Common myeloid progenitor, CD34-positive (primary cell): ENCODE measurements around the gene VAPB.

Source experiments
- CTCF ChIA-PET: fragments of 350-600 bp; sonication (Branson Sonifier 250); formaldehyde crosslinking; loops from one replicate; lab custom pipeline; 2021; ENCODE audit warnings: antibody characterized with exemption; lab: Charles Lee
- POLR2A ChIA-PET: fragments of 350-600 bp; sonication (Branson Sonifier 250); formaldehyde crosslinking; loops from one replicate; lab custom pipeline; 2021; ENCODE audit warnings: antibody characterized with exemption; lab: Charles Lee
- DNase-seq, 3 donors: peaks; one replicate each; pipeline versions ENCODE4 v3.0.0 to v3.0.0-alpha.2; 2013
- H3K27ac ChIP-seq, 2 experiments: 1 replicate in 1 of 2; 2 replicates in 1 of 2; pipeline ENCODE4 v1.7.0; 2013; ENCODE audit warnings: inconsistent platforms in 2 of 2, low read length in 2 of 2, mild to moderate bottlenecking in 2 of 2, low read depth in 1 of 2, moderate library complexity in 1 of 2; ENCODE audit not compliant: severe bottlenecking in 2 of 2, insufficient read depth in 1 of 2, poor library complexity in 1 of 2
- H3K27me3 ChIP-seq, 5 experiments: replicated peaks in 2 of 5; 1 replicate in 3 of 5; 2 replicates in 2 of 5; pipeline versions ENCODE4 v1.6.1 to v1.7.0; 2013; ENCODE audit warnings: low read length in 4 of 5, mild to moderate bottlenecking in 2 of 5, moderate library complexity in 2 of 5, inconsistent platforms in 1 of 5; ENCODE audit not compliant: insufficient read depth in 5 of 5, control insufficient read depth in 4 of 5
- H3K36me3 ChIP-seq, 4 experiments: 1 replicate in 2 of 4; 2 replicates in 2 of 4; pipeline versions ENCODE4 v1.6.1 to v1.7.0; 2013; ENCODE audit warnings: low read length in 3 of 4, control low read depth in 1 of 4, mild to moderate bottlenecking in 1 of 4; ENCODE audit not compliant: control insufficient read depth in 4 of 4, insufficient read depth in 4 of 4
- H3K4me1 ChIP-seq, 4 experiments: 1 replicate in 3 of 4; 2 replicates in 1 of 4; pipeline versions ENCODE4 v1.6.1 to v1.7.1; 2013; ENCODE audit warnings: low read length in 3 of 4, mild to moderate bottlenecking in 3 of 4, control low read depth in 1 of 4, inconsistent platforms in 1 of 4, moderate library complexity in 1 of 4; ENCODE audit not compliant: control insufficient read depth in 4 of 4, insufficient read depth in 4 of 4; ENCODE audit errors: control extremely low read depth in 1 of 4
- H3K4me3 ChIP-seq, 7 experiments: 1 replicate in 4 of 7; 2 replicates in 3 of 7; pipeline versions ENCODE4 v1.5.1 to v1.7.0; 2013; ENCODE audit warnings: mild to moderate bottlenecking in 7 of 7, low read length in 6 of 7, moderate library complexity in 6 of 7, inconsistent platforms in 2 of 7, low read depth in 2 of 7, control low read depth in 1 of 7; ENCODE audit not compliant: insufficient read depth in 4 of 7, control insufficient read depth in 1 of 7; ENCODE audit errors: extremely low read depth in 1 of 7
- H3K9me3 ChIP-seq, 5 experiments: 1 replicate in 4 of 5; 2 replicates in 1 of 5; pipeline versions ENCODE4 v1.6.1 to v1.7.1; 2013; ENCODE audit warnings: low read length in 4 of 5, mild to moderate bottlenecking in 2 of 5, inconsistent platforms in 1 of 5, low read depth in 1 of 5, moderate library complexity in 1 of 5; ENCODE audit not compliant: control insufficient read depth in 4 of 5, insufficient read depth in 2 of 5; ENCODE audit errors: control extremely low read depth in 1 of 5
- WGBS: methylation state at CpG from one replicate; pipeline ENCODE4 v1.1.5; 2013; ENCODE audit not compliant: insufficient coverage; 5-methylcytosine and 5-hydroxymethylcytosine counted together

VAPB gene

DNA sequence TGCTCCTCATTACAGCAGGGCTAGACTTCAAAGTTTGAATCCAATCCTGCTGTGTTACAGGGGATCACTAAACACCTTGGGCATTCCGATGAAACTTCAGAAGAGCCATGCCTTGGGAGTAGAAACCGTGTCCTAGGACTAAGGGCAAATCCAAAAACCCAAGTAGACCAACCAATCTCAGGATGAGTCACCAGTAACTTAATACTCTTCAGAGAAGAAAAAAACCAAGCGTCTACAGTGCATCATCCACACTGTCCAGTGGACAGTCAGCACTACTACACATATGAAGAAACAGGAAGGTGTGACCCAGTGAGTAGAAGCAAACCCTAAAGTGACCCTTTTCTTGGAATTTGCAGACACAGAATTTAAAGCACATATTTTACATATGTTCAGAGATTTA is 39.5 kb upstream of the VAPB start:
- H3K27ac ChIP-seq = no peak overlapping the region
- ChIA-PET POLR2A (no interaction called here), CTCF (interaction anchor here (1.0 kb wide), 1 partner anchor 36 kb away, joined by 3 read pairs; no protein-coding TSS in a partner anchor)
- H3K4me1 ChIP-seq = no peaks in the 10 kb centered on the region
- H3K36me3 ChIP-seq = peaks cover 7 to 42% (median 22%) of the 10 kb centered on the region in 4 experiments
- DNase-seq = no peak
- 100% methylated on average over 2 of the region's 3 CpGs for WGBS
- H3K4me3 ChIP-seq = no peak overlapping the region
- H3K9me3 ChIP-seq = no peaks in the 10 kb centered on the region
- no peaks in the 10 kb centered on the region for H3K27me3 ChIP-seq

DNA sequence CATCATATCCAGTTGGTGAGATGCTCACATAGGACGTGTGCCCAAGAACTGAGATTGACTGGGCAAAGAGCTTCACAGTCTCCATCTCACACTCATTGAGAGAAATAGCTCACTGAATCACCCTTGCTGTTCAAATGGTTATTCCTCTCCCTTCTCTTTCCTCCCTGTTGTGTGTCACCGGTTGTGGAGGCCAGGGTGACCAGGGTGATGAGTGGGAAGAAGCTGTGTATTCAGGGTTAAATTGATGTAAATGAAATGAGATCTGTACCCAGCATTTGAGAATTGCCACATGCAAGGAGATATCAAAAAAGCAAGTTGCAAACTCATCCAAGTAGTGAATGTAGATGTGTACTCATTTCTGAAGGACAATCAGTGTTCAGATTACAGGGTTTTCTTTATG is 36.6 kb upstream of the VAPB start:
- H3K27ac ChIP-seq = no peak overlapping the region
- WGBS = 100% methylated on average over 1 of the region's 2 CpGs
- no peaks in the 10 kb centered on the region for H3K27me3 ChIP-seq
- peaks cover 2 to 34% (median 21%) of the 10 kb centered on the region in 4 experiments for H3K36me3 ChIP-seq
- DNase-seq = no peak
- CTCF ChIA-PET = interaction anchor here (0.9 to 1.4 kb wide), 2 partner anchors 11 to 20 kb away, joined by 3 read pairs; no protein-coding TSS in a partner anchor
- POLR2A ChIA-PET = no interaction called here
- no peak overlapping the region for H3K4me3 ChIP-seq
- no peaks in the 10 kb centered on the region for H3K9me3 ChIP-seq
- H3K4me1 ChIP-seq = no peaks in the 10 kb centered on the region

GRCh38 chr20:58359441-58359840 is 29.6 kb upstream of the VAPB start:
- ChIA-PET CTCF (no interaction called here), POLR2A (no interaction called here)
- Histone ChIP-seq H3K36me3 (peaks cover 15 to 47% (median 29%) of the 10 kb centered on the region in 4 experiments), H3K4me3 (no peak overlapping the region), H3K4me1 (no peaks in the 10 kb centered on the region), H3K27ac (no peak overlapping the region), H3K27me3 (no peaks in the 10 kb centered on the region), H3K9me3 (no peaks in the 10 kb centered on the region)
- 100% methylated on average over 5 of the region's 8 CpGs for WGBS
- DNase-seq = no peak

DNA sequence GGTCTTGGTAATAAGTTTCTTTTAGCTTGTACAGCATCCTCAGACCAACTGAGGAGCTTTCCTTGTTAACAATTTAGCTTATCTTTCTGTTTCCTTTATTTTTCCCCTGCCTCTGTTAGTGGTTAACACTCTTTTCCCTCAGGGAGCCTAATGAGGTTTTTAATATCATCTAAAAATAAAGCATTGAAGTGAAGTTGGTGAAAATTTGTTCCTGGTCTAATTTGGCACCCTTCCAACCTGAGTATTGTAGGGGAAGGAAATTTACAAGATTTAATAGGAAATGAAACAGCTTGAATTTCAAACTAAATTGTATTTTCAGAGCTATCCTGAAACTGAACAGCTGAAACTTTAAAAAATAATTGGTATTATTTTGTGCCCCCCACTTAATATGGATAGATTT is 28.1 kb upstream of the VAPB start:
- CTCF ChIA-PET = interaction anchor here (1.0 kb wide), 1 partner anchor 24 kb away, joined by 4 read pairs; no protein-coding TSS in a partner anchor
- DNase-seq = no peak
- Histone ChIP-seq H3K27ac (no peak overlapping the region), H3K4me1 (no peaks in the 10 kb centered on the region), H3K4me3 (no peak overlapping the region), H3K27me3 (no peaks in the 10 kb centered on the region), H3K36me3 (peaks cover 5 to 33% (median 21%) of the 10 kb centered on the region in 4 experiments), H3K9me3 (no peaks in the 10 kb centered on the region)
- POLR2A ChIA-PET = no interaction called here

DNA sequence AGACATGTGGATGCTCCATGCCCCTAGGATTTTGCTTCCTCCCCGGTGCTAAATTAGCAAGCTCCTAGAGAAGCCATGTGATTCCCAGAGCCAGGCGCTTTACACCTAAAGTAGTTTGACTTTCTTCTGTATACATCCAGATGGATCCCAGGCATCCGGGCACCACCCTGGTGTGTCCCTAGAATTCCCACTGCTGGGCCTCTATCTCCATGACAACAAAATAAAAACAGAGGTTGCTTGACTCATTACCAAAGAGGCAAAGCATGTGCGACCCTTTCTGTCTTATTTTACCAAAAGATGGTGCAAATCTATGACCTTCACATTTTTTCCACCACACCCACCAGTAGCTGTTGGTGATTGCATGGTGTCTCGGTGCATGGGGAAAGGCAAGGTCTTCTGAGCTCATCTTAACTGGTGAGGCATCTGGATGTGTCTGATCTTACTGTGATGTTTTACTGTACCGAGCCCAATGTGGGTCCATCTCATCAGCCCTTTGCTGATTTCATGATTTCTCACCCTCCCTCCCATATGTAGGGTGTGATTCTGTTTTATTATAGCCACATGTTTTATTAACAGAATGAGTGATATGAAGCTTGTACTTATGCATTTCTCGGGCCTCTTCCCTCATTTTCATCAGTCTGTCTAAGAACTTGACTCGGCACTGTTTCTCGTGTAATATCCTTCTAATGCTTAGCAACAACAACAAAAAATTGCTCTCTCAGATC is 27.4 kb upstream of the VAPB start:
- DNase-seq = no peak
- no peaks in the 10 kb centered on the region for H3K9me3 ChIP-seq
- 100% methylated on average over 3 of the region's 9 CpGs for WGBS
- no peak overlapping the region for H3K27ac ChIP-seq
- H3K4me1 ChIP-seq = no peaks in the 10 kb centered on the region
- CTCF ChIA-PET = interaction anchor here (1.0 to 1.4 kb wide), 2 partner anchors 22 to 125 kb away, joined by 3 to 4 read pairs; no protein-coding TSS in a partner anchor
- H3K36me3 ChIP-seq = peaks cover 5 to 31% (median 23%) of the 10 kb centered on the region in 4 experiments
- H3K4me3 ChIP-seq = no peak overlapping the region
- H3K27me3 ChIP-seq = no peaks in the 10 kb centered on the region
- POLR2A ChIA-PET = interaction anchor here (0.7 kb wide), 1 partner anchor 19 kb away, joined by 4 read pairs; no protein-coding TSS in a partner anchor

DNA sequence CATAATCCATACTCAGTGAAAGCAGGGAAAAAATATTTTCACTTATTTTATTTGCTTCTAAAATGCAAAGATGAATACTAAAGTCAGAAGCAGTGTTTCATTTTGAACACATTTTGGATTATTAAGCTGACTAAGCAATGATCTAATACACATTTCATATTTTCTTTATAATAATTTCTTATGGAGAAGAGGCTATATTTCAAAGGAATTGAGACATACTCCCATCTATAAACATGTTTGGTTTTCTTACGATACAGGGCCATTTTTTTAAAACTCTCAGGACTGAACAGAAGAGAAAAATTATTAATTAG is 26.9 kb upstream of the VAPB start:
- POLR2A ChIA-PET = interaction anchor here (0.7 kb wide), 1 partner anchor 20 kb away, joined by 4 read pairs; no protein-coding TSS in a partner anchor
- no CpG with 5 or more reads among the region's 1 CpG for WGBS
- Histone ChIP-seq H3K36me3 (peaks cover 5 to 29% (median 21%) of the 10 kb centered on the region in 4 experiments), H3K27ac (no peak overlapping the region), H3K9me3 (no peaks in the 10 kb centered on the region), H3K27me3 (no peaks in the 10 kb centered on the region), H3K4me3 (no peak overlapping the region), H3K4me1 (no peaks in the 10 kb centered on the region)
- DNase-seq = no peak
- CTCF ChIA-PET = interaction anchor here (1.0 to 1.4 kb wide), 2 partner anchors 22 to 125 kb away, joined by 3 to 4 read pairs; no protein-coding TSS in a partner anchor

DNA sequence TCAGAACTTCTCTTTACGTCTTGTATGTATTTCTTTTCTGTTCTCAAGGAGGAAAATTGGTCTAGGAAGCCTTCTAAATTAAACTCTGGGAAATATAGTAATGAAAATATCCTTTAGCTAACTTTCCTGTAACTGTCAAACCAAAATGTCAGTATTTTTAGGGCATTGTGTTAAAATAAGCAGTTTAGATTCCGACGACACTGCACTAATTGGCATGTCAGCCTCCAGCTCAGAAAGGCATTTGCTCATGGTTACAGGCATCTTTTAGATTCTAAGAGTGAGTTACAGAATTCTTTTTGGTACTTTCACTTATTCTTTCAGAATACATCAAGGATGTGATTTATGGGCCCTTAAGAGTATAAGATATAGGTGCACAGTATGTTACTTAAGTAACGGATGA is 26.1 kb upstream of the VAPB start:
- Histone ChIP-seq H3K9me3 (no peaks in the 10 kb centered on the region), H3K27ac (no peak overlapping the region), H3K27me3 (no peaks in the 10 kb centered on the region), H3K4me3 (no peak overlapping the region), H3K36me3 (peaks cover 5 to 26% (median 20%) of the 10 kb centered on the region in 4 experiments), H3K4me1 (no peaks in the 10 kb centered on the region)
- ChIA-PET CTCF (no interaction called here), POLR2A (no interaction called here)
- no CpG with 5 or more reads among the region's 4 CpGs for WGBS
- no peak for DNase-seq
